NCI-H748 (cell line): ENCODE measurements around the gene PGLYRP4.

Experiments
- DNase-seq: peaks from one replicate; lab custom pipeline; 2025; ENCODE audit not compliant: unreplicated experiment; lab: John Stamatoyannopoulos, UW

Gene PGLYRP4

GRCh38 chr1:153348511-153349362 lies at the start of gene PGLYRP4:
Gene PGLYRP4 (minus strand): TSS chr1:153348841. CDS start chr1:153347932, 909 bp downstream.
- DNase-seq = no peak

GRCh38 chr1:153397924-153398651 lies 49.4 kb upstream of the PGLYRP4 start:
- no peak for DNase-seq

GRCh38 chr1:153397051-153397923 lies 48.6 kb upstream of the PGLYRP4 start:
- no peak for DNase-seq

- no peak for DNase-seq
Observed at GRCh38 chr1:153396461-153396860, 47.8 kb upstream of the PGLYRP4 start.

- DNase-seq = no peak
Observed at GRCh38 chr1:153395776-153396175, 47.1 kb upstream of the PGLYRP4 start.

- DNase-seq = no peak
Observed at GRCh38 chr1:153395136-153395685, 46.6 kb upstream of the PGLYRP4 start.

- no peak for DNase-seq
Observed at GRCh38 chr1:153394391-153394790, 45.8 kb upstream of the PGLYRP4 start.

- peak; percentile 13 for DNase-seq
Observed at GRCh38 chr1:153393926-153394325, 45.3 kb upstream of the PGLYRP4 start.

GRCh38 chr1:153392822-153393221 lies 44.2 kb upstream of the PGLYRP4 start:
- no peak for DNase-seq

- no peak for DNase-seq
Observed at GRCh38 chr1:153392258-153392657, 43.6 kb upstream of the PGLYRP4 start.

GRCh38 chr1:153390938-153391710 lies 42.5 kb upstream of the PGLYRP4 start, which contains the start of gene S100A8:
Gene S100A8 (minus strand): TSS chr1:153391073. CDS start chr1:153390535, 538 bp downstream.
- no peak for DNase-seq

GRCh38 chr1:153389973-153390879 lies 41.6 kb upstream of the PGLYRP4 start:
- DNase-seq = no peak

GRCh38 chr1:153389401-153389800 lies 40.8 kb upstream of the PGLYRP4 start:
- no peak for DNase-seq

GRCh38 chr1:153387785-153388184 lies 39.1 kb upstream of the PGLYRP4 start:
- no peak for DNase-seq

GRCh38 chr1:153387001-153387400 lies 38.4 kb upstream of the PGLYRP4 start:
- no peak for DNase-seq

- no peak for DNase-seq
Observed at GRCh38 chr1:153386500-153386901, 37.9 kb upstream of the PGLYRP4 start.

GRCh38 chr1:153384958-153385580 lies 36.4 kb upstream of the PGLYRP4 start:
- no peak for DNase-seq

- DNase-seq = no peak
Observed at GRCh38 chr1:153380711-153381110, 32.1 kb upstream of the PGLYRP4 start.

- DNase-seq = no peak
Observed at GRCh38 chr1:153379591-153379990, 30.9 kb upstream of the PGLYRP4 start.
